ENCODE measurements around the gene AGAP1. TPM values are rescaled to one million over a fixed set of nuclear protein-coding genes. Genes with fewer than 3 reads are reported as not detected.

Gene AGAP1
- total RNA-seq, 1 donor from 2014 or later: 33.4 TPM

DNA sequence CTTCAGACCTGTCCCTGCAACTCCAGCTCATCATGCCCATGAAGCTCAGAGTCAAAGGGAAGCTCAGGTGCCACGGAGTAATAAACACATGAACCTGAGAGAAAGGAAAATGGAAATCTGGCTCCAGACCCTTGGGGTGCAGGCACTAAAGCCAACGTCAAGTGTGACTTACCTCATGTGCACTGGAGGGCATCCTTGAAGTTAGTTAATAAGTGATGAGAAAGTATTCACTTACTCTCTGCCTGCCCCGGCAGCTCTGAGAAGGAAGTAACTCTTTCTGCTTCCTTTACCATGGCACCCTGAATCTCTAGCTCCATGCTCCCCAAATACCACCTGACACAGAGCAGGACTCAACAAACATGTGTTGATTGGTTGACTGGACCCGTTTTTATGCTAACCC is 21.4 kb upstream of the AGAP1 start:
- Histone ChIP-seq H3K4me1 (peaks cover 4% of the 10 kb centered on the region), H3K4me3 (no peak overlapping the region), H3K27me3 (no peaks in the 10 kb centered on the region), H3K27ac (no peak overlapping the region), H3K9me3 (no peaks in the 10 kb centered on the region), H3K36me3 (no peaks in the 10 kb centered on the region)
- ATAC-seq: peak; percentile 74
- TF ChIP-seq CTCF (IDR thresholded peaks at IDR 0.05): no peak
- intact Hi-C loops (cut with DNase I): no loop called here
- DNase-seq: no peak

- no peaks in the 10 kb centered on the region for H3K4me1 ChIP-seq
- H3K9me3 ChIP-seq: no peaks in the 10 kb centered on the region
- intact Hi-C loops (cut with DNase I): no loop called here
- ATAC-seq (no peak), DNase-seq (no peak)
- TF ChIP-seq CTCF (IDR thresholded peaks at IDR 0.05): no peak
- no peak overlapping the region for H3K27ac ChIP-seq
- H3K36me3 ChIP-seq: no peaks in the 10 kb centered on the region
- no peaks in the 10 kb centered on the region for H3K27me3 ChIP-seq
- no peak overlapping the region for H3K4me3 ChIP-seq
Observed at GRCh38 chr2:235478609-235479008, 15.2 kb upstream of the AGAP1 start.

GRCh38 chr2:235479604-235480003 is 14.2 kb upstream of the AGAP1 start:
- TF ChIP-seq CTCF (IDR thresholded peaks at IDR 0.05): no peak
- intact Hi-C loops (cut with DNase I): no loop called here
- Histone ChIP-seq H3K4me1 (no peaks in the 10 kb centered on the region), H3K27me3 (no peaks in the 10 kb centered on the region), H3K27ac (no peak overlapping the region), H3K9me3 (no peaks in the 10 kb centered on the region), H3K4me3 (no peak overlapping the region), H3K36me3 (no peaks in the 10 kb centered on the region)
- DNase-seq: no peak
- ATAC-seq: no peak

GRCh38 chr2:235480614-235481013 is 13.2 kb upstream of the AGAP1 start:
- Histone ChIP-seq H3K4me1 (no peaks in the 10 kb centered on the region), H3K4me3 (no peak overlapping the region), H3K27ac (no peak overlapping the region), H3K27me3 (no peaks in the 10 kb centered on the region), H3K9me3 (no peaks in the 10 kb centered on the region), H3K36me3 (no peaks in the 10 kb centered on the region)
- DNase-seq (no peak), ATAC-seq (no peak)
- intact Hi-C loops (cut with DNase I): no loop called here
- no peak for TF ChIP-seq CTCF (IDR thresholded peaks at IDR 0.05)

DNA sequence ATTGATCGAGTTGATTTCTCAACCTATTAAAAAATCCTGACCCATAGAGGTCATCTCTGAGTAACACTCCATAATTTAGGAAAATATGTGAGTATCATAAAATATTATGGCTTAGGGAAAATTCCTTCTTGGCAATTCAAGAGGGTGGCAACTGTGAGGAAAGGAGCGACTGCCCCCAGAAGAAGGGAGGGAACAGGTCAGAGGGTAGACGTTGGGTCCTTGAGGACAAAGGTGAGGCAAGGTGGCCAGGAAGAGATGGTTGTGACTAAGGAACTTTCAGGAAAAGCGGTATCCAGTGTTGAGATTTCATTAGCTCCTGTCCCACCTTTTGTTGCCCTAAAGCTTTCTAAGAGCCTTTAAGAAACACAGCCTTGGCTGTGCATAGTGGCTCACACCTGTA is 10.5 kb upstream of the AGAP1 start:
- no peaks in the 10 kb centered on the region for H3K36me3 ChIP-seq
- intact Hi-C loops (cut with DNase I): no loop called here
- H3K4me1 ChIP-seq: no peaks in the 10 kb centered on the region
- no peak overlapping the region for H3K27ac ChIP-seq
- H3K4me3 ChIP-seq: no peak overlapping the region
- no peak for DNase-seq
- H3K9me3 ChIP-seq: no peaks in the 10 kb centered on the region
- TF ChIP-seq CTCF (IDR thresholded peaks at IDR 0.05): no peak
- ATAC-seq: no peak
- H3K27me3 ChIP-seq: no peaks in the 10 kb centered on the region

GRCh38 chr2:235485362-235485761 is 8.5 kb upstream of the AGAP1 start:
- ATAC-seq (no peak), DNase-seq (no peak)
- Histone ChIP-seq H3K4me3 (no peak overlapping the region), H3K36me3 (no peaks in the 10 kb centered on the region), H3K27ac (no peak overlapping the region), H3K9me3 (no peaks in the 10 kb centered on the region), H3K27me3 (no peaks in the 10 kb centered on the region), H3K4me1 (no peaks in the 10 kb centered on the region)
- TF ChIP-seq CTCF (IDR thresholded peaks at IDR 0.05): no peak
- intact Hi-C loops (cut with DNase I): no loop called here
